ENCODE measurements around the gene PSME1.
A peak's percentile ranks its signal among the peaks of the same experiment; 100 is the strongest.

PSME1 gene

GRCh38 chr14:24137529-24138395 is 1.8 kb downstream of the PSME1 start:
- no peak overlapping the region for H3K27ac ChIP-seq
- no peaks in the 10 kb centered on the region for H3K9me3 ChIP-seq (ENCODE audit: low read depth, low read length)
- no peak for DNase-seq (ENCODE audit: low read depth, low spot score)
- TF ChIP-seq EZH2 (IDR thresholded peaks at IDR 0.05), result no peak
- TF ChIP-seq POLR2AphosphoS5 (IDR thresholded peaks at IDR 0.05; ENCODE audit: borderline replicate concordance, low read depth, low read length), result no peak; the same call in 1 of the 2 replicates
- no peak for TF ChIP-seq FOXP2 (optimal IDR thresholded peaks at IDR 0.05; ENCODE audit: control extremely low read depth, extremely low read length, insufficient read depth)
- H3K4me3 ChIP-seq, result no peak overlapping the region
- H3K36me3 ChIP-seq (ENCODE audit: insufficient read depth, low read length), result peaks cover 19% of the 10 kb centered on the region
- H3K9ac ChIP-seq (ENCODE audit: insufficient read length), result no peak overlapping the region

DNA sequence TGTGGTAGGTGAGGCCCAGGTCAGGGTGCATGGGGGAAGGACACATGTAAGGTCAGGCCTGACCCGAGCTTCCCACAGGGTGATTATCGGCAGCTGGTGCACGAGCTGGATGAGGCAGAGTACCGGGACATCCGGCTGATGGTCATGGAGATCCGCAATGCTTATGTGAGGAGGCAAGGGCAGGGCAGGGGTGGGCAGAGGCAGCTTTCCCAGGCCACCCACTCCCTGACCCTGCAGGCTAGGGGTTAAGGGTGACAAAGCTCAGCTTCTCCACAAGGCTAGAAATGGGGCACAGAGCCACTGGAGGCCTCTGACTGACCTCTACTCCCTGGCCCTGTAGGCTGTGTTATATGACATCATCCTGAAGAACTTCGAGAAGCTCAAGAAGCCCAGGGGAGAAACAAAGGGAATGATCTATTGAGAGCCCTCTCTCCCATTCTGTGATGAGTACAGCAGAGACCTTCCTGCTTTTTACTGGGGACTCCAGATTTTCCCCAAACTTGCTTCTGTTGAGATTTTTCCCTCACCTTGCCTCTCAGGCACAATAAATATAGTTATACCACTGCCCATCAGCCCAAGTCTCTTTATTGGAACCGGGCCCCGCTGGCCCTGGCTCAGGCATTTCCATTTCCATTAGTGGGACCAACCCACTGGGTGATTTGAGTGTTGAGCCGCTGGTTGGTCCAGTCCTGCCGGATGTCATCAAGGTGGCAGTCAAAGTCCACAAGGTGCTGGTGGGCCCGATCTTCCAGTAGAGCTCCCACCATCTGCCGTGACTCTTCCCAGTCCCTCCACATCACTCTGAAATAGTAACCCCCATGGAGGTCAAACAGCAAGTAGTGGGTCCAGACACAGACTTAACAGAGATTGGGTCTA is 2.6 kb downstream of the PSME1 start:
- Histone ChIP-seq H3K9me3 (ENCODE audit: low read depth, low read length) (no peaks in the 10 kb centered on the region), H3K36me3 (ENCODE audit: insufficient read depth, low read length) (peaks cover 19% of the 10 kb centered on the region), H3K9ac (ENCODE audit: insufficient read length) (no peak overlapping the region), H3K27ac (no peak overlapping the region), H3K4me3 (no peak overlapping the region)
- no peak for DNase-seq (ENCODE audit: low read depth, low spot score)
- TF ChIP-seq FOXP2 (optimal IDR thresholded peaks at IDR 0.05; ENCODE audit: control extremely low read depth, extremely low read length, insufficient read depth) (no peak), POLR2AphosphoS5 (IDR thresholded peaks at IDR 0.05; ENCODE audit: borderline replicate concordance, low read depth, low read length) (0 out of 2 replicates have a peak, but pooled peaks have one; percentile 6), EZH2 (IDR thresholded peaks at IDR 0.05) (no peak)

- TF ChIP-seq EZH2 (IDR thresholded peaks at IDR 0.05) (no peak), POLR2AphosphoS5 (IDR thresholded peaks at IDR 0.05; ENCODE audit: borderline replicate concordance, low read depth, low read length) (no peak), FOXP2 (optimal IDR thresholded peaks at IDR 0.05; ENCODE audit: control extremely low read depth, extremely low read length, insufficient read depth) (no peak)
- Histone ChIP-seq H3K4me3 (no peak overlapping the region; the same call in 1 of the 2 replicates), H3K36me3 (ENCODE audit: insufficient read depth, low read length) (peaks cover 19% of the 10 kb centered on the region), H3K27ac (no peak overlapping the region), H3K9me3 (ENCODE audit: low read depth, low read length) (no peaks in the 10 kb centered on the region), H3K9ac (ENCODE audit: insufficient read length) (no peak overlapping the region)
- DNase-seq (ENCODE audit: low read depth, low spot score), result no peak
Measured at GRCh38 chr14:24139272-24139934, 3.4 kb downstream of the PSME1 start.

DNA sequence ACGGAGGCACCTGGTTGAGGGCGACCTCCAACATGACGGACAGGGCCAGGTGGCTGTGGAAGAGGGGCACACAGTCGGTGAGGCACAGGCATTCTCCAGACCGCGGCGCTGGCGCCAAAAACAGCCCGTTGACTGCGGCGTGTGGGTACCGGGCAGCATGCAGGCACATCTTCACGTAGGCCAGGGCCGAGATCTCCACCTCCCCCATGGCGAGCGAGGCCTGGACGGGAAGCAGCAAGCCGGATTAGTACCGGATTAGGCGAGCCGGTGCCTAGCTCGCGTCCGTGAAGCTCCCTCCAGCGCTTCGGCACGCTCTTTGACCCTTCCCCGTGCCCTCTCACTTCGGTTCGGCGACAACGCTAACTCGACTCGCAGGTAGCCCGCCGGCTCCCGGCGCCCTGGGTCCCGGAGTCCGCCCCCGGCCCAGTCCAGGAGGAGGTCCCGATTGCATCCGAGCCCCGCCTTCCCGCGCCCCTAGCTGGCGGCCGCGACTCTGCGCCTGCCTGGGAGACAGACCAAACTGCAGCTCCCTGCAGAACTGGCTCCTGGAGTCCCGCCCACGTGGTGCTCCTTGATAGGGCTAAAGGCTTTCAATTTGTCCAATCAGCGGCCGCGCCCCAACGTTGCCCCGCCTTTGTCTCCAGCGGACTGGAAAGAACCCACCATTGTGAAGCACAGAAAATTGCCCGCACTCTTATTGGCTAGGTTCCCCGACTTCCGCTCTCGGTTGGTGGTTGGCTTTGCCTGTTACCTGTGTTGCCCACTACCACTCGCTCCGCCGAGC is 5.3 kb downstream of the PSME1 start, which contains the start of gene EMC9:
Gene EMC9, minus strand, starts transcription at position 495 of the 784 bp plus-strand sequence. Its CDS starts 287 bp downstream, at position 208.
- Histone ChIP-seq H3K9me3 (ENCODE audit: low read depth, low read length) (no peaks in the 10 kb centered on the region), H3K4me3 (peak within 1 kb of the TSS; percentile 86), H3K36me3 (ENCODE audit: insufficient read depth, low read length) (peaks cover 19% of the 10 kb centered on the region), H3K27ac (peak within 1 kb of the TSS; percentile 77), H3K9ac (ENCODE audit: insufficient read length) (peak within 1 kb of the TSS; percentile 81)
- peak; percentile 97 for DNase-seq (ENCODE audit: low read depth, low spot score)
- peak; percentile 94 for TF ChIP-seq POLR2AphosphoS5 (IDR thresholded peaks at IDR 0.05; ENCODE audit: borderline replicate concordance, low read depth, low read length)
- no peak for TF ChIP-seq EZH2 (IDR thresholded peaks at IDR 0.05)

GRCh38 chr14:24143511-24143910 is 7.5 kb downstream of the PSME1 start:
- TF ChIP-seq EZH2 (IDR thresholded peaks at IDR 0.05), result no peak
- TF ChIP-seq FOXP2 (optimal IDR thresholded peaks at IDR 0.05; ENCODE audit: control extremely low read depth, extremely low read length, insufficient read depth), result no peak
- TF ChIP-seq POLR2AphosphoS5 (IDR thresholded peaks at IDR 0.05; ENCODE audit: borderline replicate concordance, low read depth, low read length), result no peak
- Histone ChIP-seq H3K4me3 (no peak overlapping the region), H3K27ac (no peak overlapping the region), H3K9ac (ENCODE audit: insufficient read length) (no peak overlapping the region), H3K36me3 (ENCODE audit: insufficient read depth, low read length) (peaks cover 13% of the 10 kb centered on the region), H3K9me3 (ENCODE audit: low read depth, low read length) (no peaks in the 10 kb centered on the region)
- DNase-seq (ENCODE audit: low read depth, low spot score), result no peak

DNA sequence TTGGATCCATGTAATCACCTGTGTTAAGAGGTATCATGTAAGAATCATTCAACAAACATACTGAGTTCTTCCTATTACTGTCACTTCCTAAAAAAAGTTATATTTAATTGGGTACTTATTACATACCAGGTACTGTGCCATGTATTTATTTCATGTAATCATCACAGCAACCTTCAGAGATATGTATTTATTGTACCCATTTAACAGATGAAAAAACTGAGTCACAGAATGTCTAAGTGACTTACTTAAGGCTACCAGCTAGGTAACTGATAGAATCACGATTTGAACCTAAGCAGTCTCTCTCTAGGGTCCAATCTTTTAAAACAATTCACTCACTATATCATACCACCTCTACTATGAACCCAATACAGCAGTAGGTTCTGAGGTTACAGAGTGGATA is 8.5 kb downstream of the PSME1 start:
- TF ChIP-seq FOXP2 (optimal IDR thresholded peaks at IDR 0.05; ENCODE audit: control extremely low read depth, extremely low read length, insufficient read depth) (no peak), POLR2AphosphoS5 (IDR thresholded peaks at IDR 0.05; ENCODE audit: borderline replicate concordance, low read depth, low read length) (no peak), EZH2 (IDR thresholded peaks at IDR 0.05) (no peak)
- Histone ChIP-seq H3K9ac (ENCODE audit: insufficient read length) (no peak overlapping the region), H3K36me3 (ENCODE audit: insufficient read depth, low read length) (peaks cover 8% of the 10 kb centered on the region; the same call in 1 of the 2 replicates), H3K4me3 (no peak overlapping the region), H3K27ac (no peak overlapping the region), H3K9me3 (ENCODE audit: low read depth, low read length) (no peaks in the 10 kb centered on the region)
- no peak for DNase-seq (ENCODE audit: low read depth, low spot score)

DNA sequence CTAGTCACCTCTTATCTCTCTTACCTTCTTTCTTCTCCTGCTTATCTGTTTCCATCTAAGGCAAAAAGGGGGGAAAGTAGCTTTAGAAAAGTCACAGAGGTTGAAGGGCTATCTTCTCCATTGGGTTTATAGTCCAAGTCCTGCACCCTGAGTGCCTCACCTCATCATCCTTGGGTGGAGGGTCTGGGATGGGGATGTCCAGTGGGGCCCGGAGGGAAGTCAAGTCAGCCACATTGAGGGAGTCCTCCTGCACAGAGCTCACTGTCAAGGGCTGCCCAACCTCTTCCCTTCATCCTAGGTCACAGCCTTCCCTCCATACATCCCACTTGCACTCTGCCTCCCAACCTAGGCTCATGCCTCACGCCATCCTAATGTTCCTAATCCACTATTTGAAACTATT is 9.2 kb downstream of the PSME1 start:
- Histone ChIP-seq H3K27ac (no peak overlapping the region), H3K9me3 (ENCODE audit: low read depth, low read length) (no peaks in the 10 kb centered on the region), H3K9ac (ENCODE audit: insufficient read length) (no peak overlapping the region), H3K4me3 (no peak overlapping the region), H3K36me3 (ENCODE audit: insufficient read depth, low read length) (peaks cover 9% of the 10 kb centered on the region; the same call in 1 of the 2 replicates)
- no peak for DNase-seq (ENCODE audit: low read depth, low spot score)
- no peak for TF ChIP-seq POLR2AphosphoS5 (IDR thresholded peaks at IDR 0.05; ENCODE audit: borderline replicate concordance, low read depth, low read length)
- TF ChIP-seq EZH2 (IDR thresholded peaks at IDR 0.05), result no peak
- TF ChIP-seq FOXP2 (optimal IDR thresholded peaks at IDR 0.05; ENCODE audit: control extremely low read depth, extremely low read length, insufficient read depth), result no peak

Data from SK-N-MC (cell line).